SK-N-SH (cell line): ENCODE measurements around the gene SPRING1. TPM values are rescaled to one million over a fixed set of nuclear protein-coding genes. Genes with fewer than 3 reads are reported as not detected.

ENCODE experiments used
- CTCF ChIA-PET: fragments of 300-600, 350-600 bp; formaldehyde crosslinking; extraction: SDS; loops from one replicate; lab custom pipeline; 2021; lab: Yijun Ruan, JAX
- POLR2A ChIA-PET: fragments of 350-600 bp; sonication (Branson Sonifier 250); formaldehyde crosslinking; extraction: SDS; loops from one replicate; lab custom pipeline; 2020; ENCODE audit warnings: antibody characterized with exemption, inconsistent platforms; lab: Yijun Ruan, JAX
- DNase-seq: peaks from one replicate; pipeline ENCODE4 v3.0.0; 2012
- H2AFZ ChIP-seq: fragments of 200-600 bp; sonication (generic); 2 replicates; pipeline ENCODE4 v1.8.1; 2016; ENCODE audit warnings: antibody characterized with exemption, mild to moderate bottlenecking, low read depth
- H3F3A ChIP-seq: fragments of 200-600 bp; sonication (generic); replicated peaks from 2 replicates; pipeline ENCODE3; 2016; ENCODE audit warnings: antibody characterized with exemption, mild to moderate bottlenecking; ENCODE audit not compliant: insufficient read depth
- H3K27ac ChIP-seq, 2 experiments: fragments of 200-500 bp in 1 of 2; fragments of 200-600 bp in 1 of 2; sonication (Bioruptor generic) in 1 of 2; sonication (generic), shearing (Covaris generic) in 1 of 2; 2 replicates each; pipeline versions ENCODE4 v1.5.1 to v1.6.1; 2014 to 2016; ENCODE audit warnings: low read depth in 2 of 2, inconsistent platforms in 1 of 2, low read length in 1 of 2, mild to moderate bottlenecking in 1 of 2, mixed read lengths in 1 of 2
- H3K27me3 ChIP-seq: fragments of 200-600 bp; sonication (generic), shearing (Covaris generic); 2 replicates; pipeline ENCODE4 v1.6.1; 2016; ENCODE audit warnings: mixed run types; ENCODE audit not compliant: insufficient read depth
- H3K36me3 ChIP-seq, 2 experiments: fragments of 200-500 bp in 1 of 2; fragments of 200-600 bp in 1 of 2; sonication (Bioruptor generic) in 1 of 2; sonication (generic) in 1 of 2; replicated peaks in 1 of 2; 2 replicates each; pipeline versions ENCODE3 to v1.5.1; 2014 to 2016; ENCODE audit warnings: low read length in 1 of 2, mild to moderate bottlenecking in 1 of 2; ENCODE audit not compliant: insufficient read depth in 2 of 2, control insufficient read depth in 1 of 2
- H3K4me1 ChIP-seq, 2 experiments: fragments of 200-500 bp in 1 of 2; fragments of 200-600 bp in 1 of 2; sonication (Bioruptor generic) in 1 of 2; sonication (generic), shearing (Covaris generic) in 1 of 2; 2 replicates each; pipeline versions ENCODE4 v1.5.1 to v1.6.1; 2014 to 2016; ENCODE audit warnings: low read depth in 1 of 2, low read length in 1 of 2, mixed run types in 1 of 2; ENCODE audit not compliant: insufficient read depth in 2 of 2, control insufficient read depth in 1 of 2
- H3K4me2 ChIP-seq: fragments of 200-600 bp; sonication (generic), shearing (Covaris generic); 2 replicates; pipeline ENCODE4 v1.6.1; 2017; ENCODE audit warnings: mixed run types
- H3K4me3 ChIP-seq, 2 experiments: fragments of 200-500 bp in 1 of 2; fragments of 200-600 bp in 1 of 2; sonication (Bioruptor generic) in 1 of 2; sonication (generic), shearing (Covaris generic) in 1 of 2; 2 replicates each; pipeline versions ENCODE4 v1.5.1 to v1.8.1; 2014 to 2016; ENCODE audit warnings: low read depth in 2 of 2, inconsistent platforms in 1 of 2, low read length in 1 of 2, mild to moderate bottlenecking in 1 of 2, mixed read lengths in 1 of 2, moderate library complexity in 1 of 2
- H3K79me2 ChIP-seq: fragments of 200-600 bp; sonication (generic); 2 replicates; pipeline ENCODE4 v1.8.1; 2017; ENCODE audit warnings: mild to moderate bottlenecking; ENCODE audit not compliant: insufficient read depth
- H3K9ac ChIP-seq: fragments of 200-600 bp; sonication (generic); 2 replicates; pipeline ENCODE4 v1.6.1; 2017; ENCODE audit warnings: mixed run types
- H3K9me2 ChIP-seq: fragments of 200-600 bp; sonication (generic); 2 replicates; pipeline ENCODE4 v1.6.1; 2017; ENCODE audit warnings: mixed run types
- H3K9me3 ChIP-seq: fragments of 200-600 bp; sonication (generic); 2 replicates; pipeline ENCODE4 v1.6.1; 2017; ENCODE audit warnings: mixed run types, mild to moderate bottlenecking, moderate library complexity
- H4K20me1 ChIP-seq: fragments of 200-600 bp; sonication (generic); 2 replicates; pipeline ENCODE4 v1.6.1; 2017; ENCODE audit warnings: mild to moderate bottlenecking, mixed run types; ENCODE audit not compliant: insufficient read depth
- CHD2 ChIP-seq: fragments of 150-350 bp; IDR thresholded peaks from 2 replicates; pipeline ENCODE4 v1.6.1; 2018; ENCODE audit warnings: low read length; ENCODE audit not compliant: partially characterized antibody
- ELF1 ChIP-seq: IDR thresholded peaks from 2 replicates; pipeline ENCODE4 v1.4.0; 2012
- EP300 ChIP-seq, 2 experiments: IDR thresholded peaks; 2 replicates each; pipeline versions ENCODE4 v1.4.0 to v1.6.1; 2012; ENCODE audit warnings: borderline replicate concordance in 1 of 2, low read depth in 1 of 2, low read length in 1 of 2
- EZH2phosphoT487 ChIP-seq: fragments of 200-600 bp; sonication (generic); IDR thresholded peaks from 2 replicates; pipeline ENCODE4 v1.6.1; 2017; ENCODE audit warnings: low read depth, mixed run types, mild to moderate bottlenecking, antibody characterized with exemption, moderate library complexity, borderline replicate concordance
- FOSL2 ChIP-seq: IDR thresholded peaks from 2 replicates; pipeline ENCODE4 v1.4.0; 2012; ENCODE audit warnings: low read depth, mild to moderate bottlenecking, moderate library complexity, borderline replicate concordance
- GATA2 ChIP-seq: sonication (generic); formaldehyde crosslinking; IDR thresholded peaks from 2 replicates; pipeline ENCODE4 v1.5.0; 2020; ENCODE audit warnings: mild to moderate bottlenecking, missing genetic modification reagents
- MEF2A ChIP-seq: IDR thresholded peaks from 2 replicates; pipeline ENCODE4 v1.4.0; 2012; ENCODE audit warnings: low read depth, borderline replicate concordance
- NRF1 ChIP-seq: IDR thresholded peaks from 2 replicates; pipeline ENCODE4 v1.6.1; 2012; ENCODE audit warnings: low read depth, mild to moderate bottlenecking, low read length
- RCOR1 ChIP-seq: fragments of 150-350 bp; IDR thresholded peaks from 2 replicates; pipeline ENCODE4 v1.6.1; 2017; ENCODE audit warnings: antibody characterized with exemption, low read length
- RFX5 ChIP-seq: IDR thresholded peaks from 2 replicates; pipeline ENCODE4 v1.6.1; 2012; ENCODE audit warnings: mild to moderate bottlenecking, improper control_type of control experiment, low read length
- SIN3A ChIP-seq: IDR thresholded peaks from 2 replicates; pipeline ENCODE4 v1.6.1; 2012; ENCODE audit warnings: low read depth, mild to moderate bottlenecking, low read length, moderate library complexity, borderline replicate concordance
- YY1 ChIP-seq: IDR thresholded peaks from 2 replicates; pipeline ENCODE4 v1.4.0; 2012; ENCODE audit warnings: low read depth, mild to moderate bottlenecking
- WGBS: methylation state at CpG from one replicate; pipeline ENCODE4 v1.1.6; 2017; ENCODE audit warnings: low lambda C conversion rate; 5-methylcytosine and 5-hydroxymethylcytosine counted together
- polyA plus RNA-seq, 3 experiments: library from polyadenylated mRNA; depleted of rRNA; stranded (reverse); fragments of >200 nt; gene quantifications; 2 replicates each; pipeline ENCODE4 v1.2.3, GENCODE V29; 2012
- TF ChIP-seq, protein P1 (sequence below): IDR thresholded peaks from 2 replicates; pipeline ENCODE4 v1.4.0; 2012; ENCODE audit warnings: low read depth
- TF ChIP-seq, protein P2 (sequence below): IDR thresholded peaks from 2 replicates; pipeline ENCODE4 v1.6.1; 2012; ENCODE audit warnings: mild to moderate bottlenecking, low read depth, low read length, moderate library complexity
- TF ChIP-seq, protein P3 (sequence below): fragments of 150-350 bp; IDR thresholded peaks from 2 replicates; pipeline ENCODE4 v1.6.1; 2017; ENCODE audit warnings: antibody characterized with exemption, low read length, low read depth, borderline replicate concordance
- TF ChIP-seq, protein P4 (sequence below): fragments of 200-600 bp; sonication (generic); IDR thresholded peaks from 2 replicates; pipeline ENCODE4 v1.6.1; 2017; ENCODE audit warnings: antibody characterized with exemption, mild to moderate bottlenecking, moderate library complexity
- TF ChIP-seq, protein P5 (sequence below): IDR thresholded peaks from 2 replicates; pipeline ENCODE4; 2012
- TF ChIP-seq, protein P6 (sequence below): IDR thresholded peaks from 2 replicates; pipeline ENCODE4 v1.4.0; 2012; ENCODE audit warnings: low read depth, borderline replicate concordance

Gene SPRING1
- polyA plus RNA-seq, 1 of the 3 experiments (the other 2 are of a cell fraction) = 10.9 TPM

DNA sequence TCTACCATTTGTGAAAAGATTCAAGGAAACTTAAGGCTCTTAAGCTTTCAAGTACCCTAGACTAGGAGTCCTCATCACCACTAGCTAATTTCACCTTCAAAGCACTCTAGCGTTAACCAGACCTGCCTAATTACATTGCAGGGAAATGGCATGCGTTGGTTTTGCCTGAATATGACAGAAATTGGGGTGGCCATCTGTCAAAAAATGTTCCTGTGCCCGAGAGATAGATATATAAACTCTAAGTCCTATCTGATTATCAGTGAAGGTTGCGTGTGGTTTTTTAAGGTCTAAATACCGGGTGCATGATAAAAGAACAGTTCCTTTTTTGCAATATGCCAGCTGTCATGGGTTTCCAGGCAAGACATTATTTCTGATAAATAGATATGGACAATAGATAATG is 48.3 kb downstream of the SPRING1 start:
- TF ChIP-seq, protein P1, sequence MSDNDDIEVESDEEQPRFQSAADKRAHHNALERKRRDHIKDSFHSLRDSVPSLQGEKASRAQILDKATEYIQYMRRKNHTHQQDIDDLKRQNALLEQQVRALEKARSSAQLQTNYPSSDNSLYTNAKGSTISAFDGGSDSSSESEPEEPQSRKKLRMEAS = no peak
- no peak for TF ChIP-seq SIN3A
- TF ChIP-seq, protein P2, sequence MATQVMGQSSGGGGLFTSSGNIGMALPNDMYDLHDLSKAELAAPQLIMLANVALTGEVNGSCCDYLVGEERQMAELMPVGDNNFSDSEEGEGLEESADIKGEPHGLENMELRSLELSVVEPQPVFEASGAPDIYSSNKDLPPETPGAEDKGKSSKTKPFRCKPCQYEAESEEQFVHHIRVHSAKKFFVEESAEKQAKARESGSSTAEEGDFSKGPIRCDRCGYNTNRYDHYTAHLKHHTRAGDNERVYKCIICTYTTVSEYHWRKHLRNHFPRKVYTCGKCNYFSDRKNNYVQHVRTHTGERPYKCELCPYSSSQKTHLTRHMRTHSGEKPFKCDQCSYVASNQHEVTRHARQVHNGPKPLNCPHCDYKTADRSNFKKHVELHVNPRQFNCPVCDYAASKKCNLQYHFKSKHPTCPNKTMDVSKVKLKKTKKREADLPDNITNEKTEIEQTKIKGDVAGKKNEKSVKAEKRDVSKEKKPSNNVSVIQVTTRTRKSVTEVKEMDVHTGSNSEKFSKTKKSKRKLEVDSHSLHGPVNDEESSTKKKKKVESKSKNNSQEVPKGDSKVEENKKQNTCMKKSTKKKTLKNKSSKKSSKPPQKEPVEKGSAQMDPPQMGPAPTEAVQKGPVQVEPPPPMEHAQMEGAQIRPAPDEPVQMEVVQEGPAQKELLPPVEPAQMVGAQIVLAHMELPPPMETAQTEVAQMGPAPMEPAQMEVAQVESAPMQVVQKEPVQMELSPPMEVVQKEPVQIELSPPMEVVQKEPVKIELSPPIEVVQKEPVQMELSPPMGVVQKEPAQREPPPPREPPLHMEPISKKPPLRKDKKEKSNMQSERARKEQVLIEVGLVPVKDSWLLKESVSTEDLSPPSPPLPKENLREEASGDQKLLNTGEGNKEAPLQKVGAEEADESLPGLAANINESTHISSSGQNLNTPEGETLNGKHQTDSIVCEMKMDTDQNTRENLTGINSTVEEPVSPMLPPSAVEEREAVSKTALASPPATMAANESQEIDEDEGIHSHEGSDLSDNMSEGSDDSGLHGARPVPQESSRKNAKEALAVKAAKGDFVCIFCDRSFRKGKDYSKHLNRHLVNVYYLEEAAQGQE = no peak
- TF ChIP-seq EP300 (IDR thresholded peaks at IDR 0.05; ENCODE audit: borderline replicate concordance in 1 of 2, low read depth in 1 of 2, low read length in 1 of 2) = no peak
- TF ChIP-seq, protein P3, sequence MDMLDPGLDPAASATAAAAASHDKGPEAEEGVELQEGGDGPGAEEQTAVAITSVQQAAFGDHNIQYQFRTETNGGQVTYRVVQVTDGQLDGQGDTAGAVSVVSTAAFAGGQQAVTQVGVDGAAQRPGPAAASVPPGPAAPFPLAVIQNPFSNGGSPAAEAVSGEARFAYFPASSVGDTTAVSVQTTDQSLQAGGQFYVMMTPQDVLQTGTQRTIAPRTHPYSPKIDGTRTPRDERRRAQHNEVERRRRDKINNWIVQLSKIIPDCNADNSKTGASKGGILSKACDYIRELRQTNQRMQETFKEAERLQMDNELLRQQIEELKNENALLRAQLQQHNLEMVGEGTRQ = no peak
- TF ChIP-seq, protein P4, sequence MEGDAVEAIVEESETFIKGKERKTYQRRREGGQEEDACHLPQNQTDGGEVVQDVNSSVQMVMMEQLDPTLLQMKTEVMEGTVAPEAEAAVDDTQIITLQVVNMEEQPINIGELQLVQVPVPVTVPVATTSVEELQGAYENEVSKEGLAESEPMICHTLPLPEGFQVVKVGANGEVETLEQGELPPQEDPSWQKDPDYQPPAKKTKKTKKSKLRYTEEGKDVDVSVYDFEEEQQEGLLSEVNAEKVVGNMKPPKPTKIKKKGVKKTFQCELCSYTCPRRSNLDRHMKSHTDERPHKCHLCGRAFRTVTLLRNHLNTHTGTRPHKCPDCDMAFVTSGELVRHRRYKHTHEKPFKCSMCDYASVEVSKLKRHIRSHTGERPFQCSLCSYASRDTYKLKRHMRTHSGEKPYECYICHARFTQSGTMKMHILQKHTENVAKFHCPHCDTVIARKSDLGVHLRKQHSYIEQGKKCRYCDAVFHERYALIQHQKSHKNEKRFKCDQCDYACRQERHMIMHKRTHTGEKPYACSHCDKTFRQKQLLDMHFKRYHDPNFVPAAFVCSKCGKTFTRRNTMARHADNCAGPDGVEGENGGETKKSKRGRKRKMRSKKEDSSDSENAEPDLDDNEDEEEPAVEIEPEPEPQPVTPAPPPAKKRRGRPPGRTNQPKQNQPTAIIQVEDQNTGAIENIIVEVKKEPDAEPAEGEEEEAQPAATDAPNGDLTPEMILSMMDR = no peak
- no peak for TF ChIP-seq ELF1
- TF ChIP-seq GATA2 (CRISPR knock-in tag) = no peak
- TF ChIP-seq YY1 = no peak
- TF ChIP-seq NRF1 = no peak
- TF ChIP-seq RFX5 = no peak
- no peak for TF ChIP-seq FOSL2
- TF ChIP-seq MEF2A = no peak
- TF ChIP-seq, protein P5, sequence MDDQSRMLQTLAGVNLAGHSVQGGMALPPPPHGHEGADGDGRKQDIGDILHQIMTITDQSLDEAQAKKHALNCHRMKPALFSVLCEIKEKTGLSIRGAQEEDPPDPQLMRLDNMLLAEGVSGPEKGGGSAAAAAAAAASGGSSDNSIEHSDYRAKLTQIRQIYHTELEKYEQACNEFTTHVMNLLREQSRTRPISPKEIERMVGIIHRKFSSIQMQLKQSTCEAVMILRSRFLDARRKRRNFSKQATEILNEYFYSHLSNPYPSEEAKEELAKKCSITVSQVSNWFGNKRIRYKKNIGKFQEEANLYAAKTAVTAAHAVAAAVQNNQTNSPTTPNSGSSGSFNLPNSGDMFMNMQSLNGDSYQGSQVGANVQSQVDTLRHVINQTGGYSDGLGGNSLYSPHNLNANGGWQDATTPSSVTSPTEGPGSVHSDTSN = no peak
- TF ChIP-seq EZH2phosphoT487 = no peak
- TF ChIP-seq CHD2 = no peak
- TF ChIP-seq RCOR1 = no peak
- TF ChIP-seq, protein P6, sequence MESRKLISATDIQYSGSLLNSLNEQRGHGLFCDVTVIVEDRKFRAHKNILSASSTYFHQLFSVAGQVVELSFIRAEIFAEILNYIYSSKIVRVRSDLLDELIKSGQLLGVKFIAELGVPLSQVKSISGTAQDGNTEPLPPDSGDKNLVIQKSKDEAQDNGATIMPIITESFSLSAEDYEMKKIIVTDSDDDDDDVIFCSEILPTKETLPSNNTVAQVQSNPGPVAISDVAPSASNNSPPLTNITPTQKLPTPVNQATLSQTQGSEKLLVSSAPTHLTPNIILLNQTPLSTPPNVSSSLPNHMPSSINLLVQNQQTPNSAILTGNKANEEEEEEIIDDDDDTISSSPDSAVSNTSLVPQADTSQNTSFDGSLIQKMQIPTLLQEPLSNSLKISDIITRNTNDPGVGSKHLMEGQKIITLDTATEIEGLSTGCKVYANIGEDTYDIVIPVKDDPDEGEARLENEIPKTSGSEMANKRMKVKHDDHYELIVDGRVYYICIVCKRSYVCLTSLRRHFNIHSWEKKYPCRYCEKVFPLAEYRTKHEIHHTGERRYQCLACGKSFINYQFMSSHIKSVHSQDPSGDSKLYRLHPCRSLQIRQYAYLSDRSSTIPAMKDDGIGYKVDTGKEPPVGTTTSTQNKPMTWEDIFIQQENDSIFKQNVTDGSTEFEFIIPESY = no peak
- Histone ChIP-seq H3K9me2 (no peaks in the 10 kb centered on the region), H3K27me3 (peaks cover 6% of the 10 kb centered on the region; the same call in 1 of the 2 replicates), H3K9me3 (no peaks in the 10 kb centered on the region), H3K4me3 (no peak overlapping the region), H3K36me3 (no peaks in the 10 kb centered on the region), H3K4me1 (peaks cover 0 to 22% of the 10 kb centered on the region in 2 experiments; a peak in 3 of 4 replicates), H2AFZ (no peak overlapping the region), H3F3A (no peaks in the 10 kb centered on the region), H3K4me2 (no peak overlapping the region), H3K9ac (no peak overlapping the region), H3K27ac (no peak overlapping the region), H4K20me1 (no peaks in the 10 kb centered on the region), H3K79me2 (no peaks in the 10 kb centered on the region)
- CTCF ChIA-PET = interaction anchor here (0.9 to 2.7 kb wide), 7 partner anchors 12 to 624 kb away, joined by 3 to 15 read pairs (median 4); partner anchors contain the start of gene HRK
- POLR2A ChIA-PET = no interaction called here
- no peak for DNase-seq
- 37% methylated on average over 5 of the region's 5 CpGs for WGBS
